Measurements from ENCODE around the gene ARHGEF19.

GRCh38 chr1:16165548-16165947, 46.9 kb downstream of the ARHGEF19 start:
- TF ChIP-seq USF2 (IDR thresholded peaks at IDR 0.05; ENCODE audit: low read depth, low read length) (no peak), CEBPB (IDR thresholded peaks at IDR 0.05; ENCODE audit: low read depth, low read length) (no peak), CTCF (conservative IDR thresholded peaks at IDR 0.05; ENCODE audit: low read depth, low read length) (no peak), RFX5 (IDR thresholded peaks at IDR 0.05; ENCODE audit: low read depth, low read length) (no peak), MAZ (IDR thresholded peaks at IDR 0.05; ENCODE audit: borderline replicate concordance, low read depth, low read length) (no peak), BHLHE40 (IDR thresholded peaks at IDR 0.05; ENCODE audit: low read depth, low read length) (no peak), POLR2A (IDR thresholded peaks at IDR 0.05; ENCODE audit: low read depth, low read length) (no peak)
